ENCODE data around the gene HHAT.

Gene HHAT

DNA sequence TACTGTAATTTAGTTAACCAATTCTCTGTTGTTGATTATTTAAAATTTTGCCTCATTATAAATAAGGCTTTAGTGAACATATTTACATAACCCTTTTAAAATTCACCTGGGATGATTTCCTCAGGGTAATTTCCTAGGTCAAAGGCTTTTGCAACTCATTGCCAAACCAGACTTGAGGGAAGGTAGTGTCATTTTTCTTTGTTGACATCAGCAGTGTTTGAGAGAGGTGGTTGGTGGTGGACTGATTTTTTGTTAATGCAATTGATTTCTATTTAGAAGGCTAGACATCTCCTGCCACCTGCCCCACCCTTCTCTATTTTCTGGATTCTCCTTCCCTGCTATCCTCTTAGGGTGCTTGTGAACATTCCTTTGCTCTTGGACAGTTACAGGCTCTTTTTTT is 116.8 kb downstream of the HHAT start:
- Mint-ChIP-seq H3K36me3 (ENCODE audit: low read depth) (no peaks in the 10 kb centered on the region), H3K4me1 (ENCODE audit: low read depth) (peaks cover 29% of the 10 kb centered on the region), H3K9me3 (no peaks in the 10 kb centered on the region), H3K4me3 (no peak overlapping the region), H3K27ac (peak overlapping the region; percentile 36), H3K27me3 (no peaks in the 10 kb centered on the region)

DNA sequence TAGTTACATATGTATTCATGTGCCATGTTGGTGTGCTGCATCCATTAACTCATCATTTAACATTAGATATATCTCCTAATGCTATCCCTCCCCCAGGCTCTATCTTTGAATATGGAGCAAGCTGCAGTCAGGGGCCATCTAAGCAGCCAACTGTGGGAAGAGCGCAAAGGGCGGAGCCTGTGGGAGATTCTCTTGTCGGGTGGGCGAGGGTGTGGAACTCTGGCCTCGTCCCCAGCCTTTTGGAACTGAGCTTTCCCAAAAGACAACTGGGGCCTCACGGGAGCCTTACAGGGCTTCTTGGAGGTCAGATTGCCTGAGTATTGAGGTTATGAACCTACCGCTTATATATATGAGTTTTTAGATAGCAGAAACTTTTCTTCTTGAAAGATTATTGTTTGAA is 117.2 kb downstream of the HHAT start:
- Mint-ChIP-seq H3K4me1 (ENCODE audit: low read depth) (peaks cover 29% of the 10 kb centered on the region), H3K27me3 (no peaks in the 10 kb centered on the region), H3K36me3 (ENCODE audit: low read depth) (no peaks in the 10 kb centered on the region), H3K9me3 (no peaks in the 10 kb centered on the region), H3K4me3 (no peak overlapping the region), H3K27ac (peak overlapping the region; percentile 87)

DNA sequence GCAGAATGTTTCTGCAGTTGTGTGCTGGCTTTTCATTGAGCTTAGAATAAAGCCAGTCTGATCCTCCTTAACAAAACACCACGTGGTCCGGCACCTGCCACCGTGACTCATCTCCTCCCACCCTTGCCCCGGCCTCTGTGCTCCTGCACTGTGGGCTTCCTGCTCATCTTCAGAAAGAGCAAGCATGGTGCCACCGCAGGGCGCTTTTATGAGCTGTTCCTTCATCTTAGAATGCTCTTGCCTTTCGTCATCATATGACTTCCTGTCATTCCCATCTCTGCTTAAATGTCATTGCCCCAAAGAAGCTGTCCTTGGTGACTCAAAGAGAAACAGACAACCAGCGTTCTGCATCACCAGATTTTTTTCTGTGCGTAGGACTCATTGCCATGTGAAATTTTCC is 117.8 kb downstream of the HHAT start:
- Mint-ChIP-seq H3K36me3 (ENCODE audit: low read depth) (no peaks in the 10 kb centered on the region), H3K4me3 (no peak overlapping the region), H3K9me3 (no peaks in the 10 kb centered on the region), H3K27ac (peak overlapping the region; percentile 87), H3K4me1 (ENCODE audit: low read depth) (peaks cover 29% of the 10 kb centered on the region), H3K27me3 (no peaks in the 10 kb centered on the region)

DNA sequence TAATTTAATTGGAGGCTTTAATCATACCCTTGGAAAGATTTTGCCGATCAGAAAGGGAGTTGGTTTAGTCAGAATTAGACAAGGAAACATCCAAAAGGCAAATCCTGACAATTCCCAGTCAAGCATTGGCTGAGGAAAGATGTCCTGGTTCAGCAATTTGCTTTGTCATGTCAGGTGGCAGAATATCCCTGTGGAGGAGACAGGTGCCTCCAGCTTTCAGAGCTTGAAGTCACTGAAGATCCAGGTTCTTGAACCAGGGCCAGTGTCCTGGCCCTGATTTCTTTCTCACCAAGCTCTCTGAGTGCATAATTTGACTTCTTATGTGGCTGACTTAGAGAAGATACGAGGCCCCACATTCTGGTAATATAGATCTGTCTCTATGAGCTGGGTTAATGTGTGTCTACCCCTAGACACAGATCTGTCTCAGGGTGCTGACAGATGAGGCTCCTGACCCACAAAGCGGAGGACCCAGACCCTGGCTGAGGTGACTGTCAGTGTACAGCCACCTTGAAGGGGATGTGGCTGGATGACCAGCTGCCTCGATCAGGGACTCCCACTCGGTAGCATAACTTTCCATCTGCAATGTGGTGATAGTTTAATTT is 118.9 kb downstream of the HHAT start:
- no peaks in the 10 kb centered on the region for H3K27me3 Mint-ChIP-seq
- H3K36me3 Mint-ChIP-seq (ENCODE audit: low read depth) = no peaks in the 10 kb centered on the region
- H3K9me3 Mint-ChIP-seq = no peaks in the 10 kb centered on the region
- H3K4me3 Mint-ChIP-seq = no peak overlapping the region
- H3K27ac Mint-ChIP-seq = no peak overlapping the region
- H3K4me1 Mint-ChIP-seq (ENCODE audit: low read depth) = peaks cover 29% of the 10 kb centered on the region

DNA sequence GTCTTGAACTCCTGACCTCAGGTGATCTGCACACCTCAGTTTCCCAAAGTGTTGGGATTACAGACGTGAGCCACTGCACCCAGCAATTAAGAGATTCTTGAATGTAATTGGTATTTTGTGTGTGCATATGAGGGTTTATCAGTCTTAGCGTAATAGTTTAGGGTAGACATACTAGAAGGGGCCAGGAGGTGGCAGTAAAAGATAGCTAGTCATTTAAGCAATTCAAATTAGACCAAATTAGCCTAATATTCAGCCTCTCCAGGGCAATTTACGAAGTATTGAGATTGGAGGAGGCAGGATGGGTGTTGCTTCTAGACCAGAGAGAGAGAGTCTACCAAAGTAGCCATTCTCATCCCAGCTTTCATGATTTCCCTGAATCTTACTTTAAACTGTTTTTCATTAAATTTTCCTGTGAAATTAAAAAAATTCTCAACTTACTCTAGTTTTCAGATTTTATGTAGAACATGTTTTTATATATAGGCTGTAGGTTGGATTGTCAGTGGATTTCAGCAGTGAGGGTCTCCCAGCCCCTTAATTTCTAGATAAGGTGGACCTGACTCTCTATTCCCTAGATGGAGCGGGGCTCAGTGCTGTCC is 119.7 kb downstream of the HHAT start:
- Mint-ChIP-seq H3K36me3 (ENCODE audit: low read depth) (no peaks in the 10 kb centered on the region), H3K4me1 (ENCODE audit: low read depth) (peaks cover 29% of the 10 kb centered on the region), H3K27ac (no peak overlapping the region), H3K4me3 (no peak overlapping the region), H3K9me3 (no peaks in the 10 kb centered on the region), H3K27me3 (no peaks in the 10 kb centered on the region)

DNA sequence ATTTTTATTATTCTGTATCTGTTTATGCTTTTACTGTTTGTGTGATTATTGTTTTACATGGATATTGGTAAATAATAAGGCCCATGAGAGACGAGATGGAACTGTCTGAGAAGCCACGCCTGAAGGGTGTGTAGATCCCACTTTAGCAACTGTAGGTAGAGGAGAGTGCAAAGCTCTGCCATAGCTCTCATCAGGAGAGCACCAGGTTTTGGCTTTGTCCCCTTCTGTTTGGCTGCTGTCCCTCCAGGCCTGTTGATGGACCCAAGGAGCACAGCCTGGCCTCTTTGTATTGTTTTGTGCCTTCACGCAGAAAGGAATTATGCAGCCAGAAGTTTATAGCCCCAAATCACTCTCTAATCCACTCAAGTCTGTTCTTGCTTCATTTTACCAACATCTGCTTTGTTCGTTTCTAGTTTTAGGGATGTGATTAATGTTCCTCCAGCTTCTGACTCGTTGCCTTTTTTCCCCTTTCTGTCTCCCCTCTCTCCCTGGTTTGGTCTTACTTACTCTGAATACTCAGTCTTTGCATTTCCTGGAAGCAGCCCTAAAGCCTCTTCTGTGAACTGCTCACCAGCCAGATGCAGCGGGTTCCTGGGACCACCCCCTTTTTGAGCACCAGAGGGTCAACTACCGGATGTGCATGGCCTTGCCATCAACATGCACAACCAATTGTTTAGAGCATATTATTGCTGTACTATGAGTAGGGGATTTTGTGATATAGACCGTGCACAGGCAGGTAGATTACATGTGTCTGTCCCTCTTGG is 127.3 kb downstream of the HHAT start:
- Mint-ChIP-seq H3K4me3 (no peak overlapping the region), H3K4me1 (ENCODE audit: low read depth) (no peaks in the 10 kb centered on the region), H3K36me3 (ENCODE audit: low read depth) (no peaks in the 10 kb centered on the region), H3K9me3 (no peaks in the 10 kb centered on the region), H3K27ac (no peak overlapping the region), H3K27me3 (no peaks in the 10 kb centered on the region)

DNA sequence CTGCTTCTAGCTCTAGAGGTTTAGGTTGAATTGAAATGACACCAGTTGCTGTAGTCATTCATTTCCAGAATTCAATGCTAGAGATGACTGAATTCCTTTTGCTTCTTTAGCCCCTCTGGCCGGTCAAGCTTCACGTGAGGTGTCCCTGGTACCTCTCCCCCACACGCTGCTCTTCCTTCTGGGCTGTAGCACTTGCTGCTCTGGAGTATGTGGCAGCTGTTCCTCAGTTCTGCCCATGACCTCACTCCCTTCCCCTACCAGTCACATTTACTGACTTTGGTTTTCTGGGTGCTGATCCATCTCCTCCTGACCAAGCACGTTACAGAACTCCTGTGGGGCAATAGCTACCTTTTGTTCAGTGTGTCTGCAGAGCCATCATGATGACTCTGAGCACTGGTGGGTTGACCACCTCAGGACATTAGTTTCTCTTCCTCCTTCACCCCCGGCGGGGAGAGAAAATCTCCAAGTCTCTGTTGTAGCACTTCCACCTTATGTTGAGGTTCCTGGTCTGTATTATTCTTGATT is 128.1 kb downstream of the HHAT start:
- H3K4me3 Mint-ChIP-seq = no peak overlapping the region
- H3K27me3 Mint-ChIP-seq = no peaks in the 10 kb centered on the region

DNA sequence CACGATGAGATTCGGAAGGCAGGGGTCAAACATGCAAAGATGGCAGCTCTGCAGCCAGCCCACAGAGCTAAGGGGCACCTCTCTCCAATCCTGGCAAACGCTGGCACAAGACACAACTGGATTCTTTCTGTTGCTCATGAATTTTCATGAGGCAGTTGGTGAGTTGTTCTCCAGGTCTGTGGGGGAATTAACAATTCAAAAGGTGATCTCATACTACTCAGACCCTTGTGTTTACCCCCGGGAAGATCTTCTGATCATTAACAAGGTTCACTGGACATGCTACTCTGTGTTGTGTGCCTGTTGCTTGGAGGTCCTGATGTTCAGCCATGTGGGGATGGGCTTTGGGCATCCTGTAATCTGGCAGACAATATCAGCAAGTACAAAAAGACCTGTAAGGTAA is 128.9 kb downstream of the HHAT start:
- H3K4me3 Mint-ChIP-seq = no peak overlapping the region
- no peaks in the 10 kb centered on the region for H3K27me3 Mint-ChIP-seq
- H3K27ac Mint-ChIP-seq = no peak overlapping the region
- H3K4me1 Mint-ChIP-seq (ENCODE audit: low read depth) = no peaks in the 10 kb centered on the region
- no peaks in the 10 kb centered on the region for H3K36me3 Mint-ChIP-seq (ENCODE audit: low read depth)
- no peaks in the 10 kb centered on the region for H3K9me3 Mint-ChIP-seq

More for the DNA sequence above, 128.1 kb downstream of the HHAT start:
- no peaks in the 10 kb centered on the region for H3K9me3 Mint-ChIP-seq
- no peaks in the 10 kb centered on the region for H3K36me3 Mint-ChIP-seq (ENCODE audit: low read depth)
- H3K4me1 Mint-ChIP-seq (ENCODE audit: low read depth) = no peaks in the 10 kb centered on the region
- H3K27ac Mint-ChIP-seq = no peak overlapping the region

DNA sequence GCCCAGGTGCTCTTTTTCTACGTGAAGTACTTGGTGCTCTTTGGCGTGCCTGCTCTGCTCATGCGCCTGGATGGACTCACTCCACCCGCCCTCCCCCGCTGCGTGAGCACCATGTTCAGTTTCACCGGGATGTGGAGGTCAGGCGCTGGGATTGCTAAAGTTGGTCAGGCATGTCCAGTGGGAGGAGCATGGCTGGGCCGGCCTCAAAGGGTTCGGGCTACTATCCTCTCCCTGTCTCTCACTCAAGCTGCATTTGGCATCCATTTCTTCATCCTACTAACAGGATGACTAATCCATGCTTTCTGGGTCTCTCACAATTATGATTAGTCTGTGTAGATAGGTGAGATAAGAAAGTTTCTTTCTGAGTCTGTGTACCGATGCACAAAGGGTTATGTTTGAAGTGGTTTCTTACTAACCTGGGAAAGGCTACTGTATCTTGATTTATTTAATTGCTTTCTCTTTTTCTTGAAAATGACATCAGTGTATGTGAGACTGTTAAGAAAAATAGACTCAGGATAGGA is 135.9 kb downstream of the HHAT start:
- Mint-ChIP-seq H3K27me3 (no peaks in the 10 kb centered on the region), H3K36me3 (ENCODE audit: low read depth) (peaks cover 3% of the 10 kb centered on the region), H3K27ac (no peak overlapping the region), H3K4me1 (ENCODE audit: low read depth) (peaks cover 23% of the 10 kb centered on the region), H3K9me3 (no peaks in the 10 kb centered on the region), H3K4me3 (no peak overlapping the region)

DNA sequence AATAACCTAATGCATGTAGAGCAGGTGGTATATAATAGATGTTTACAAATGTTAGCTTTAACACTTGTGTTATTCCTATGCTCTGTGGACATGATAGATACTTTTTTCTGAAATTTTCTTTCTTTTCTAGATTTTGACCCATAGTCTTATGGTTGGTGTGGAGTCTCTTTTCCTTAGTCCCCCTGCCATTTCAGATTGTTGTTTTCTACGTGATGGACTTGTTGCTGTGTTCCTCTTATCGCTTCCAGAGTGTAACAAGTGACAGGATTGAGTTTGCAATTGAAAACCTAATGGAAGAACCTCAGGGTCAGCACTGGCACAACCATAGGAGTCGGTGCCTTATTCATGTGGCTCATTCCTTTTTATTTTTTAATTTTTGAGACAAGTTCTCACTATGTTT is 136.4 kb downstream of the HHAT start:
- Mint-ChIP-seq H3K27me3 (no peaks in the 10 kb centered on the region), H3K4me1 (ENCODE audit: low read depth) (peaks cover 23% of the 10 kb centered on the region), H3K36me3 (ENCODE audit: low read depth) (peaks cover 3% of the 10 kb centered on the region), H3K4me3 (no peak overlapping the region), H3K27ac (no peak overlapping the region), H3K9me3 (no peaks in the 10 kb centered on the region)

DNA sequence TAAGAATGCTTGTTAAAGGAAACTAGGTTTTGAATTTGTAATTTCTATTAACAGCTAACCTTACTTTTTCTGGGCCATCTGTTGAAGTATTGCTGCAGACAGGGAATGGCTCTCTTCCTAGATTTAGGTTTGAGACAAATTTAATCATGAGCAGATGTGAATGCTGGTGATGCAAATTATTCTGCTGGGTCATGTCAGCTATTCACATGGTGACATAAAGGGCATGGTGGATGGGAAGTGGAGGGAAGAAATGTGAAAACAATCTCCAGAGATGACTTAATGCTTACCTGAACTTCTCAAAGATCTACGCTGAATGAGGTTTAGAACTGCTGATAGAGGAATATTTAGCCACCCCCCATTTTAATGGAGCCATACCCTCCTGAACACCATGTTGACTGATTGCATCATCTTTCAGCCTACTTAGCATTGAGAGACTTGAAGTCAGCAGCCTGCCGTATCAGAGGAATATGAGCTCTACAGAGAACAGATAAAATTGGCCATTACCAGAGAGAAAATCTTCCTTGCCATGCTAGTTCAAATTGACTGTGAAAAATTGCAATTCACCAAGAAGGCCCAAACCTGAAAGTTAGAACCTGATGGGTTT is 138.8 kb downstream of the HHAT start:
- no peaks in the 10 kb centered on the region for H3K27me3 Mint-ChIP-seq

DNA sequence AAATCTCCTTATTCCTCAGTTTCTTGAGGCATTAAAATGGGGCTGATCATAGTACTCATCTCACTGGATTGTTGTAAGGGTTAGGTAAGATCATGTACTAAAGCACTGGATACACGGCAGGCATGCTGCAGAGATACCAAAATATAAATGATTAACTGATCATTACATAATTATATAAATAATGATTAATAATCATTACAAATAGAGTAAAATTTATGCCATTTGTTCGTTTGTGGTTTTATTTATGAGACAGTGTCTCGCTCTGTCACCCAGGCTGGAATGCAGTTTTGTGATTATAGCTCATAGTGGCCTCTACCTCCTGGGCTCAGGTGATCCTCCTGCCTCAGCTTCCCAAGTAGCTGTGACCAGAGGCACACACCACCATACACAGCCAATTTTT is 140.7 kb downstream of the HHAT start:
- Mint-ChIP-seq H3K4me3 (no peak overlapping the region), H3K4me1 (ENCODE audit: low read depth) (peaks cover 12% of the 10 kb centered on the region), H3K27ac (no peak overlapping the region), H3K27me3 (no peaks in the 10 kb centered on the region), H3K36me3 (ENCODE audit: low read depth) (peaks cover 3% of the 10 kb centered on the region), H3K9me3 (no peaks in the 10 kb centered on the region)

More for the DNA sequence above, 138.8 kb downstream of the HHAT start:
- Mint-ChIP-seq H3K4me1 (ENCODE audit: low read depth) (peaks cover 23% of the 10 kb centered on the region), H3K36me3 (ENCODE audit: low read depth) (peaks cover 3% of the 10 kb centered on the region), H3K9me3 (no peaks in the 10 kb centered on the region), H3K4me3 (no peak overlapping the region), H3K27ac (no peak overlapping the region)

DNA sequence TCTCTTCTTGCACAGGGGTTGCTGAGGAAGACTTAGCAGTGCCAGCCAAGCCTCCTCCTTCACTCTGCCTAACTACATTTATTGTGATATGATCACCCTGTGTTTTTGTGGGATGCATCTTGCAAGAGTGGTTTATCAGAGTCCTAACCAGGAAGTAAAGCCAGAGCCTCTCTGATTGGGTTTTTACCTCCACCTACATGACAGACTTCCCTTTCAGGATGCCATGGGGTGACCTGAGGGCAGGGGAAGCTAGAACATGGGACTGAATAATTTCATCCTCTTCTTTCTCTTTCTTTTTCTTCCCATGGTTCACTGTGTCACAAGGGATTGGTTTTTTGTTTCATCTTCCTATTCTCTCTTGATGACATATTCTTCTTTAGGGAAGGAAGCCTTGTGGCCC is 146.6 kb downstream of the HHAT start:
- no peaks in the 10 kb centered on the region for H3K27me3 Mint-ChIP-seq
- no peaks in the 10 kb centered on the region for H3K9me3 Mint-ChIP-seq
- H3K36me3 Mint-ChIP-seq (ENCODE audit: low read depth) = no peaks in the 10 kb centered on the region
- H3K4me1 Mint-ChIP-seq (ENCODE audit: low read depth) = no peaks in the 10 kb centered on the region
- no peak overlapping the region for H3K4me3 Mint-ChIP-seq
- no peak overlapping the region for H3K27ac Mint-ChIP-seq

DNA sequence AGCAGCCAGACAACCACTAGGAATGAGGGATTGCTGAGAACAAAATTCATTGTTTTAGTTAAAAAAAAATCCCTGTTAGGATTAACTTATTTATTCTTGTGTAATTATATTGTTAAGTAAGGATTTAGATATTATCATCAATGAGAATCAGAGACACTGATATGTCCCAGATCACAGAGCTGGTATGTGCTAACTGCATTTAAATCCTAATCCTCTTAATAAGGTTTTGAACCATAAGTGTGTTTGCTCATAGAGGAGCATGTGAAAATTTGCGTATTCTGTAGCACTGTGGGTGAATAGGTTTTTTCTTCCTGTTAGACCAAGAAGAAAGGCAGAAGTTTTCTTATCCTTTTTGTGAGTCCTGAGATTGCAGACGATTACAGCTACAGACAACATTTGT is 147.1 kb downstream of the HHAT start:
- no peaks in the 10 kb centered on the region for H3K36me3 Mint-ChIP-seq (ENCODE audit: low read depth)
- H3K27me3 Mint-ChIP-seq = no peaks in the 10 kb centered on the region
- no peaks in the 10 kb centered on the region for H3K9me3 Mint-ChIP-seq
- H3K27ac Mint-ChIP-seq = no peak overlapping the region
- no peaks in the 10 kb centered on the region for H3K4me1 Mint-ChIP-seq (ENCODE audit: low read depth)
- H3K4me3 Mint-ChIP-seq = no peak overlapping the region

DNA sequence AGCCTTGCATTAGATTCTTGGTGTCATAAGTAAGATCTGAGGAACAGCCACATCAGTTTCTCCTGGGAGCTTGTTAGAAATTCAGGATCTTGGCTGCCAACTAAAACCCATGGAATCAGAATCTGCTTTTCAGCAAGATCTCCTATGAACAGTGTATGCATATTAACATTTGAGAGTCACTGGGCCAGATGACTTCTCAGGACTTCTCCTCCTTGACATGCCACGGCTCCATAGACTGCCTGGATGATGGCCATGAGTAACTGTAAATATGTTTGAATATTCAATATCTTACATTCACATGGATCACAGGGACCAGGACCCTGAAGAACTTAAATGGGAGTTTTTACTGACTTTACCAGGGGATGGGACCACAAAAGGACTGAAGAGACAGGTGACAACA is 148.0 kb downstream of the HHAT start:
- H3K27me3 Mint-ChIP-seq = no peaks in the 10 kb centered on the region
- no peaks in the 10 kb centered on the region for H3K9me3 Mint-ChIP-seq
- no peaks in the 10 kb centered on the region for H3K36me3 Mint-ChIP-seq (ENCODE audit: low read depth)
- H3K4me3 Mint-ChIP-seq = no peak overlapping the region
- no peak overlapping the region for H3K27ac Mint-ChIP-seq
- H3K4me1 Mint-ChIP-seq (ENCODE audit: low read depth) = no peaks in the 10 kb centered on the region
